Measurements from ENCODE around the gene CBL. TPM values are rescaled to one million over a fixed set of nuclear protein-coding genes. Genes with fewer than 3 reads are reported as not detected.

The CBL gene
- polyA plus RNA-seq, 3 donors, result 7.6 to 24.0 (median 23.1) TPM

GRCh38 chr11:119347242-119347641, 141.1 kb downstream of the CBL start:
- TF ChIP-seq, protein P1, sequence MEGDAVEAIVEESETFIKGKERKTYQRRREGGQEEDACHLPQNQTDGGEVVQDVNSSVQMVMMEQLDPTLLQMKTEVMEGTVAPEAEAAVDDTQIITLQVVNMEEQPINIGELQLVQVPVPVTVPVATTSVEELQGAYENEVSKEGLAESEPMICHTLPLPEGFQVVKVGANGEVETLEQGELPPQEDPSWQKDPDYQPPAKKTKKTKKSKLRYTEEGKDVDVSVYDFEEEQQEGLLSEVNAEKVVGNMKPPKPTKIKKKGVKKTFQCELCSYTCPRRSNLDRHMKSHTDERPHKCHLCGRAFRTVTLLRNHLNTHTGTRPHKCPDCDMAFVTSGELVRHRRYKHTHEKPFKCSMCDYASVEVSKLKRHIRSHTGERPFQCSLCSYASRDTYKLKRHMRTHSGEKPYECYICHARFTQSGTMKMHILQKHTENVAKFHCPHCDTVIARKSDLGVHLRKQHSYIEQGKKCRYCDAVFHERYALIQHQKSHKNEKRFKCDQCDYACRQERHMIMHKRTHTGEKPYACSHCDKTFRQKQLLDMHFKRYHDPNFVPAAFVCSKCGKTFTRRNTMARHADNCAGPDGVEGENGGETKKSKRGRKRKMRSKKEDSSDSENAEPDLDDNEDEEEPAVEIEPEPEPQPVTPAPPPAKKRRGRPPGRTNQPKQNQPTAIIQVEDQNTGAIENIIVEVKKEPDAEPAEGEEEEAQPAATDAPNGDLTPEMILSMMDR (IDR thresholded peaks at IDR 0.05), result no peak
- intact Hi-C loops (cut with micrococcal nuclease), result no loop called here
- Histone ChIP-seq H4K20me1 (ENCODE audit: insufficient read depth, low read length) (no peaks in the 10 kb centered on the region), H3K4me1 (ENCODE audit: control insufficient read depth in 1 of 2, insufficient read depth in 2 of 2, low read length in 2 of 2) (no peaks in the 10 kb centered on the region), H3K27me3 (ENCODE audit: control insufficient read depth in 2 of 2, insufficient read depth in 2 of 2, low read length in 2 of 2) (peaks cover 0 to 18% of the 10 kb centered on the region in 2 donors), H3K27ac (ENCODE audit: low read depth in 1 of 2, low read length in 2 of 2) (no peak overlapping the region), H3K4me2 (replicated peaks; ENCODE audit: extremely low read depth, low read length, poor library complexity, severe bottlenecking) (no peak overlapping the region), H3K9me3 (replicated peaks in 1 of 2; ENCODE audit: control insufficient read depth in 1 of 2, insufficient read depth in 1 of 2, low read length in 2 of 2) (no peaks in the 10 kb centered on the region), H3K4me3 (replicated peaks in 1 of 3; ENCODE audit: low read depth in 2 of 3, low read length in 3 of 3) (no peak overlapping the region), H3K9ac (ENCODE audit: insufficient read depth, low read length, poor library complexity, severe bottlenecking) (no peak overlapping the region), H3K79me2 (ENCODE audit: insufficient read depth, low read length) (no peaks in the 10 kb centered on the region), H2AFZ (ENCODE audit: insufficient read depth, low read depth, low read length, poor library complexity, severe bottlenecking) (no peak overlapping the region), H3K36me3 (replicated peaks in 1 of 2; ENCODE audit: control insufficient read depth in 1 of 2, insufficient read depth in 2 of 2, low read length in 2 of 2) (no peaks in the 10 kb centered on the region)
- no peaks in the 10 kb centered on the region for H3K36me3 Mint-ChIP-seq
- DNase-seq, result no peak
- H3K4me1 Mint-ChIP-seq, result no peaks in the 10 kb centered on the region
- no peak overlapping the region for H3K4me3 Mint-ChIP-seq
- no CpG with 5 or more reads among the region's 2 CpGs for WGBS (ENCODE audit: insufficient coverage)
- no peaks in the 10 kb centered on the region for H3K9me3 Mint-ChIP-seq
- H3K27me3 Mint-ChIP-seq (ENCODE audit: low read depth in 3 of 3), result peaks cover 28 to 48% (median 45%) of the 10 kb centered on the region in 3 donors
- no peak overlapping the region for H3K27ac Mint-ChIP-seq

GRCh38 chr11:119347940-119348605, 141.9 kb downstream of the CBL start:
- no peaks in the 10 kb centered on the region for H3K79me2 ChIP-seq (ENCODE audit: insufficient read depth, low read length)
- WGBS (ENCODE audit: insufficient coverage), result 76% methylated on average over 6 of the region's 16 CpGs
- no peaks in the 10 kb centered on the region for H3K4me1 ChIP-seq (ENCODE audit: control insufficient read depth in 1 of 2, insufficient read depth in 2 of 2, low read length in 2 of 2)
- Mint-ChIP-seq H3K4me1 (no peaks in the 10 kb centered on the region), H3K9me3 (no peaks in the 10 kb centered on the region), H3K27ac (no peak overlapping the region), H3K36me3 (no peaks in the 10 kb centered on the region), H3K27me3 (ENCODE audit: low read depth in 3 of 3) (peaks cover 27 to 44% (median 36%) of the 10 kb centered on the region in 3 donors), H3K4me3 (no peak overlapping the region)
- H3K4me3 ChIP-seq (replicated peaks in 1 of 3; ENCODE audit: low read depth in 2 of 3, low read length in 3 of 3), result no peak overlapping the region
- no peak overlapping the region for H3K27ac ChIP-seq (ENCODE audit: low read depth in 1 of 2, low read length in 2 of 2)
- no peaks in the 10 kb centered on the region for H3K36me3 ChIP-seq (replicated peaks in 1 of 2; ENCODE audit: control insufficient read depth in 1 of 2, insufficient read depth in 2 of 2, low read length in 2 of 2)
- DNase-seq, result no peak
- TF ChIP-seq, protein P1 (IDR thresholded peaks at IDR 0.05), result no peak
- H2AFZ ChIP-seq (ENCODE audit: insufficient read depth, low read depth, low read length, poor library complexity, severe bottlenecking), result no peak overlapping the region
- H3K4me2 ChIP-seq (replicated peaks; ENCODE audit: extremely low read depth, low read length, poor library complexity, severe bottlenecking), result no peak overlapping the region
- no peak overlapping the region for H3K9ac ChIP-seq (ENCODE audit: insufficient read depth, low read length, poor library complexity, severe bottlenecking)
- peaks cover 0 to 14% of the 10 kb centered on the region in 2 donors for H3K27me3 ChIP-seq (ENCODE audit: control insufficient read depth in 2 of 2, insufficient read depth in 2 of 2, low read length in 2 of 2)
- intact Hi-C loops (cut with micrococcal nuclease), result no loop called here
- no peaks in the 10 kb centered on the region for H3K9me3 ChIP-seq (replicated peaks in 1 of 2; ENCODE audit: control insufficient read depth in 1 of 2, insufficient read depth in 1 of 2, low read length in 2 of 2)
- H4K20me1 ChIP-seq (ENCODE audit: insufficient read depth, low read length), result no peaks in the 10 kb centered on the region

Data from CD14-positive monocyte (primary cell).